Kidney tubule cell (primary cell): ENCODE measurements around the gene MTCL1.

Experiments
- DNase-seq: peaks from one replicate; pipeline ENCODE4 v3.0.0-alpha.2; 2018; ENCODE audit warnings: low spot score

MTCL1 gene

DNA sequence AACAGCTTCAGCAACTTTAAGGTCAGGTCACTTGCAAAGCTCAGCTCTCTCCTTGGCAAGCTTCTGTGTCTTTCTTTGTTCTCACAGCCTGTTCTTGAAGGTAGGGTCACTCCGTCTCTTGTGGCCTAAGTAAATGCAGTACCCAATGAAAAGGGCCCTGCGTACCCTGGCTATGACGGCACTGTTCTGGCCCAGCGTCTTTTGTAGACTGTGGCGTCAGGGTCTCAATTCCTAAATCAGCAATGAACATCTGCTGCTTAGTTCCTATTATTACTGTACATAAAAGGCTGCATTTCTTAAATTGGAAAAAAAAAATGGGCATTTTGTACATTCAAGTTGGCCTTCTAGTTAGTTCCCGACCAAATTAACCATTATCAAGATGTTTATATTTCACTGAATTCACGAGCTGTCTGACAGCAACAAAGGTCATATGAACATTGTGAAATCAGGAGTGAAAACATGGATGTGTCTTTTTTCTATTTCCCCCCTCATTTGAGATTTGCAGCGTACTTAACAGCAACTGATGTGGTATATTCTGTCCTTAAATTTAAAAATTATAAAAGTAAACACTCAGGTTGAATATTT is 17.0 kb upstream of the MTCL1 start:
- DNase-seq, result no peak

- DNase-seq, result no peak
These were observed 16.5 kb upstream of the MTCL1 start for GRCh38 chr18:8688816-8689215.

DNA sequence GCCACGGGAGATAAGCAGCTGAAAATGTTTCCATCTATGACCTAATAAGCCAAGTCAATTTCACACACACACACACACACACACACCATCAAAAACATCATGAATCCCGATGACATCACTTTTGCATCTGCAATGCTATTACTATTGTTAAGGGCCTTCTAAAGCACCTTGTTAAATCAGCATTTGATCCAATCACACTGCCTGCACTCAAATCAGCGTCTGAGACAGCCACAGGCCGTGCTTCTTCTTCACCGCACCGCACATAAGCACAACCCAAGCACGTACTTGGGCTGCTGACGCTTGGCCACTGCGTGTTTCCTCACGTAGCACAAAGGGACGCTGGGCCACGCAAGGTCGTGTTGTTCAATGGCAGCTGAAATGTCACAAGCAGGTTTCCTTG is 15.8 kb upstream of the MTCL1 start:
- no peak for DNase-seq

GRCh38 chr18:8694891-8695290 is 10.5 kb upstream of the MTCL1 start:
- DNase-seq, result no peak

DNA sequence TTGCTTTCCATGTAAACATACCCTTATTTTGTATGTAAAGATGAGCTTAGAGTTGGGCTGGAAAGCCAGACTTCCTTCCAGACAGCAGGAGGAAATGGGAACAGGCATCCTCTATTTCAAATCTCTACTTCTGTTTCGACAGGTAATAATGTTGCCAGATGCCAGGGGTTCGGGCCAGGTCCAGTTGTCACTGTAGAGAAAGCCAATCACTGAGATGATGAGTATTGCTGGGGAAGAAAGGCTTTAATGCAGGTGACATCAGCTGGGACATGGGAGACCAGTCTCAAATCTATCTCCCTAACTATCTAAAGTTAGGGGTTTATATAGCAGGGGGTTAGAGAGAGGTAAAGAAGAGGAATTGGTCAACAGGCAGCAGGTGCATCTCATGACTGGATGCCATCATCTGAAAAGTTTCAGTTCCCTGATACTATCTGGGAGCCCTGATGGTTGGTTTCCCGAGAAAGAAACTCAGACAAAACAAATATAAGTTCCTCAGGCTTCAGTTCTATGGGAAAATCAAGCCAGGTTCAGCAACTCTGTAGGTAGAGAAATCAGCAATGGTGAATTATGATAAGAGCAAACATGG is 9.3 kb upstream of the MTCL1 start:
- DNase-seq, result no peak

DNA sequence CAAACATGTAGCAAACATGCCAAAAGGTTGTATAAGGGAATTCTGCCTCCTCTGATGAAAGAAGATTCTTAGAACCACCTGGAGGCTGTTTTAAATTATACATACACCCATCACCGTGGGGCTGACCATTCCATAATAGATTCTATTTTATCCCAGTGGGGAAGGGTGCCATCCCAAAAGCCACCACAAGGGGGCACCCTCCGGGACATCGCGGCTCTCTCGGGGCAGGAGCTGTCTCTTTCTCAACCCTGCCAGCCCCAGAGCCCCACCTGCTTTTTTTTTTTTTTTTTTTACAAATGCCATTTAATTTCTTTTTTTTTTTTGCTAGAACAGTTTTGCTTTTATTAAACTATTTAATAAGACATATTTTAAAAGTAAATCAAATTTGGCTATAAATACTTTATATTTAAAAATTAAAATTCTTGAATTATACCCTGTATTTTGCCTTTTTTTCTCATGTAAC is 8.6 kb upstream of the MTCL1 start:
- DNase-seq, result peak; percentile 68

DNA sequence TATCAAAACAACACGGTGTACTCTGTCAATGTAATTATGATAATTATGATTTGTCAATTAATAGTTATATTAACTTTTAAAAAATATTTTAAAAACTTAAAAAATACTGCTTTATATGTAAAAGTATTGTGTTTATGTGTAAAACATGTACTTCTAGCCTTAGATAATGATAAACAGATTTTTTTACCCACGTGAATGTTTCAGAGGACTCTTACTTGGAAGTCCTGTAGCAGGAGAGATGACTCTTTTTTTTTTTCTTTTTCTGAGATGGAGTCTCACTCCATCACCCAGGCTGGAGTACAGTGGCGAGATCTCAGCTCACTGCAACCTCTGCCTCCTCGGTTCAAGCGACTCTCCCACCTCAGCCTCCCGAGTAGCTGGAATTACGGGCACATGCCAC is 6.2 kb upstream of the MTCL1 start:
- no peak for DNase-seq

- DNase-seq, result no peak
These were observed 5.4 kb upstream of the MTCL1 start for GRCh38 chr18:8699948-8700347.

GRCh38 chr18:8701546-8702118 is 3.7 kb upstream of the MTCL1 start:
- DNase-seq, result peak; percentile 88

DNA sequence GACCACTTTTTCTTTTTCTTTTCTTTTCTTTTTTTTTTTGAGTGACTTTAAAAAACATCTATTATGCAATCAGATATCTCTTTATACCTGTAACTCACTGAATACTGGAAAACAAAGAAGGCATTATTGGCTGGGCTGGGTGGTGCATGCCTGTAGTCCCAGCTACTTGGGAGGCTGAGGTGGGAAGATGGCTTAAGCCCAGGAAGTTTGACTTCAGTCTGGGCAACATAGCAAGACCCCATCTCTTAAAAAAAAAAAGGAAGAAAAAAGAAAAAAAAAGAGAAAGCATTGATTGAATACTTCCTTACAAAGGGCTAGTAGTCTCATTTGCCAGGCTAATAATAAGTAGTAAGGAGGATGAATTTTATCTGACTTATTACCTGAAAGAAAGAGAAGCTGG is 2.7 kb upstream of the MTCL1 start:
- DNase-seq, result no peak

GRCh38 chr18:8703092-8703709 is 2.2 kb upstream of the MTCL1 start:
- no peak for DNase-seq

- peak; percentile 78 for DNase-seq
These were observed 1.5 kb upstream of the MTCL1 start for GRCh38 chr18:8703781-8704301.

- peak; percentile 97 for DNase-seq
These were observed 757 bp upstream of the MTCL1 start for GRCh38 chr18:8704361-8705237.

DNA sequence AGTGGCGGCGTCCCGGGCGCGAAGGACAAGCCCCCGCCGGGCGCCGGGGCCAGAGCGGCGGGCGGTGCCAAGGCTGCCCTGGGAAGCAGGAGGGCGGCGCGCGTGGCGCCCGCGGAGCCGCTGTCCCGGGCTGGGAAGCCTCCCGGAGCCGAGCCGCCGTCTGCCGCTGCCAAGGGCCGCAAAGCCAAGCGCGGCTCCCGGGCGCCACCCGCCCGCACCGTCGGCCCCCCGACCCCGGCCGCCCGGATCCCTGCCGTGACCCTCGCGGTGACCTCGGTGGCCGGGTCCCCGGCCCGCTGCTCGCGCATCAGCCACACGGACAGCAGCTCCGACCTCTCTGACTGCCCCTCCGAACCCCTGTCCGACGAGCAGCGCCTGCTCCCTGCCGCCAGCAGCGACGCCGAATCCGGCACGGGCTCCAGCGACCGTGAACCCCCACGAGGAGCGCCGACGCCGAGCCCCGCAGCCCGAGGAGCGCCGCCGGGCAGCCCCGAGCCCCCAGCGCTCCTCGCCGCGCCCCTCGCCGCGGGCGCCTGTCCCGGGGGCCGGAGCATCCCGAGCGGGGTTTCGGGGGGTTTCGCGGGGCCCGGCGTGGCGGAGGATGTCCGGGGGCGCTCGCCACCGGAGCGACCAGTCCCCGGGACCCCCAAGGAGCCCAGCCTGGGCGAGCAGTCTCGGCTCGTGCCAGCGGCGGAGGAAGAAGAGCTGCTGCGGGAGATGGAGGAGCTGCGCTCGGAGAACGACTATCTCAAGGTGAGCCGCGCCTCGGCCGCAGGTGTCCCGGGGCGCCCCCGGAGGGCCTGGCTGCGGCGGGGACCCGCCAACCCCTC is 820 bp downstream of the MTCL1 start:
- no peak for DNase-seq

DNA sequence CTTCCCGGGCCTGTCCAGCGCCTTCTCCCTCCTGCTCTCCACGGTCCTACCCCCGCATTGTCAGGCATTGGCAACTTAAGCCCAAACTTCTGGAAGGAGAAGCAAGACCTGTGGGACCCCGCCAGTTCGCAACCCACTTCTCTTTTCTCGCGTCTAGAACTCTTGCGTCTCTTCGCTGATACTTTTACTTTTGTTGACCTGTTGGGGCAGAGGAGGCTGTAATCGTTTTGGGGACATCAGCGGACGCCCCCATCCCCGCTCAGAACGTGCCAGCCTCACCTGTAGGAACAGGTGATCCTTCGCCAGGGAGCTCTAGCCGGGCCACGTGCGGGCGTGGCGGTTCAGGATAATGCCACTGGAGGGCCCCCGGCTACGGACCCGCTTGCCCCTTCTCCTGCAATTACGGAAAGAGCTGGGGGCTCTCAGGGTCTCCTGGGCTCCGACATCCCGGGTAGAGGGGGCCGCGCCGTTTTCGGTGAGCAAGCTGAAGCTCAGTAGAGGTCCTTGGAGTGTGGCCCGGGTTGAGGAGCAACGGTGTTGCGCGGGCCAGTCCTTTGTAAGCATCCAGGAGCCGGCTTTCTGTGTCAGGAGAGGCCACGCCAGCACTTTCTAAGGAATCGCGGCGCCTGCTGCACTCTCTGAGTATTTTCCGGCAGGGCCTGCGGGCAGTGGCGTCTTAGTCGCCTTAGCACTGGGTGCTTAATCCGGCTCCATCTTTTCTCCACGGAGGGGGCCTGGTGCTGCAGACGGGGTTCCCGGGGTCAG is 1.6 kb downstream of the MTCL1 start:
- DNase-seq, result peak; percentile 73

DNA sequence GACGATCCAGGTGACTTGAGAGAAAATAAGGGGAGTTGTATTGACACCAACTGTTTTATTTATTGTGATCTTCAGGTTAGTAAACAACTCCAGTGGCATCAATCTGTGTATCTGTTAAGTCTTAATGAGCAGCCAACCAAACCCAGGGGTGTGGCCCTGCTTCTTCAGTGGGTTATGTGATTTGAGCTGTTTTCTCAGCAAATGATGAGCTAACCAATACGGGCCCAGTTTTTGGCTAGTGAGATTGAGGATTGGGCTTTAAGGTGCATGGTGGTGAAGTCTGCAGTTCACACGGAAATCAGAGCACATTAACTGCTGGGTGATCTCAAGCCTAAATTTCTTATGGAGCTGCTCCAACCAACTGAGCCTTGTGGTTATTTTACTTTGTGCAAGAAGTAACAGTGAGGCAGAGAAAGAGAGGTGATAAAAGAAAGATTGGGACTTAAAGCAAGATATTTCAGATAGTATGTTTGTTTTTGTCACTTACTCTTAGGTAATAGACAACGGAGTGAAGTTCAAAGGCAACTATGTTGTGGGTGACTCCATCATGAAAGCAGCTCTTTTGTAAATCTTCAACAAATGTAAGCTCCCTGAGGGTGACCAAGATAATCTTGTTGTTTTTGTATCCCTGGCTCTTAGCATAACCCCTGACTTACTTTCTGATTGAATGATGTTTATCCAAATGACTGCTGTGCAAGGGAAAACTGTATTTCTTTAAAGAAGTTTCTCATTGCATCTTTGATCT is 2.4 kb downstream of the MTCL1 start:
- peak; percentile 64 for DNase-seq

- no peak for DNase-seq
These were observed 3.3 kb downstream of the MTCL1 start for GRCh38 chr18:8708670-8709069.

- DNase-seq, result no peak
These were observed 4.1 kb downstream of the MTCL1 start for GRCh38 chr18:8709248-8710059.

- DNase-seq, result no peak
These were observed 6.4 kb downstream of the MTCL1 start for GRCh38 chr18:8711736-8712135.
